ENCODE data around the gene MGMT. TPM values are rescaled to one million over a fixed set of nuclear protein-coding genes. Genes with fewer than 3 reads are reported as not detected.

Gene MGMT
- total and polyA plus RNA-seq, 4 donors = 28.2 to 79.1 (median 46.0) TPM

- WGBS = 94% methylated on average over 13 of the region's 13 CpGs
- Histone ChIP-seq H3K27me3 (ENCODE audit: control insufficient read depth in 4 of 4, insufficient read depth in 4 of 4, low read length in 3 of 4) (no peaks in the 10 kb centered on the region), H3K4me1 (ENCODE audit: control insufficient read depth in 4 of 4, insufficient read depth in 4 of 4, low read length in 3 of 4) (no peaks in the 10 kb centered on the region), H3K9me3 (ENCODE audit: control insufficient read depth in 4 of 4, low read length in 3 of 4) (no peaks in the 10 kb centered on the region), H3K27ac (ENCODE audit: low read depth in 1 of 2, low read length in 2 of 2) (no peak overlapping the region), H3K4me3 (ENCODE audit: low read depth in 1 of 3, low read length in 3 of 3) (no peak overlapping the region), H3K36me3 (ENCODE audit: control insufficient read depth in 4 of 4, insufficient read depth in 3 of 4, low read depth in 1 of 4, low read length in 3 of 4) (no peaks in the 10 kb centered on the region), H3K9ac (ENCODE audit: low read depth in 1 of 2, low read length in 2 of 2) (no peak overlapping the region)
- DNase-seq (ENCODE audit: low spot score) = no peak
- no peak for TF ChIP-seq RXRA (IDR thresholded peaks at IDR 0.05)
- TF ChIP-seq FOXA2 (IDR thresholded peaks at IDR 0.05) = no peak
- no peak for TF ChIP-seq YY1 (IDR thresholded peaks at IDR 0.05)
- no peak for TF ChIP-seq EGR1 (IDR thresholded peaks at IDR 0.05; ENCODE audit: low read depth in 2 of 2)
- TF ChIP-seq HNF4A (conservative IDR thresholded peaks at IDR 0.05) = no peak
- TF ChIP-seq GABPA (IDR thresholded peaks at IDR 0.05 in 1 of 2, conservative IDR thresholded peaks at IDR 0.05 in 1 of 2) = no peak
- TF ChIP-seq, protein P1, sequence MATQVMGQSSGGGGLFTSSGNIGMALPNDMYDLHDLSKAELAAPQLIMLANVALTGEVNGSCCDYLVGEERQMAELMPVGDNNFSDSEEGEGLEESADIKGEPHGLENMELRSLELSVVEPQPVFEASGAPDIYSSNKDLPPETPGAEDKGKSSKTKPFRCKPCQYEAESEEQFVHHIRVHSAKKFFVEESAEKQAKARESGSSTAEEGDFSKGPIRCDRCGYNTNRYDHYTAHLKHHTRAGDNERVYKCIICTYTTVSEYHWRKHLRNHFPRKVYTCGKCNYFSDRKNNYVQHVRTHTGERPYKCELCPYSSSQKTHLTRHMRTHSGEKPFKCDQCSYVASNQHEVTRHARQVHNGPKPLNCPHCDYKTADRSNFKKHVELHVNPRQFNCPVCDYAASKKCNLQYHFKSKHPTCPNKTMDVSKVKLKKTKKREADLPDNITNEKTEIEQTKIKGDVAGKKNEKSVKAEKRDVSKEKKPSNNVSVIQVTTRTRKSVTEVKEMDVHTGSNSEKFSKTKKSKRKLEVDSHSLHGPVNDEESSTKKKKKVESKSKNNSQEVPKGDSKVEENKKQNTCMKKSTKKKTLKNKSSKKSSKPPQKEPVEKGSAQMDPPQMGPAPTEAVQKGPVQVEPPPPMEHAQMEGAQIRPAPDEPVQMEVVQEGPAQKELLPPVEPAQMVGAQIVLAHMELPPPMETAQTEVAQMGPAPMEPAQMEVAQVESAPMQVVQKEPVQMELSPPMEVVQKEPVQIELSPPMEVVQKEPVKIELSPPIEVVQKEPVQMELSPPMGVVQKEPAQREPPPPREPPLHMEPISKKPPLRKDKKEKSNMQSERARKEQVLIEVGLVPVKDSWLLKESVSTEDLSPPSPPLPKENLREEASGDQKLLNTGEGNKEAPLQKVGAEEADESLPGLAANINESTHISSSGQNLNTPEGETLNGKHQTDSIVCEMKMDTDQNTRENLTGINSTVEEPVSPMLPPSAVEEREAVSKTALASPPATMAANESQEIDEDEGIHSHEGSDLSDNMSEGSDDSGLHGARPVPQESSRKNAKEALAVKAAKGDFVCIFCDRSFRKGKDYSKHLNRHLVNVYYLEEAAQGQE (IDR thresholded peaks at IDR 0.05) = no peak
- TF ChIP-seq NR2F2 (IDR thresholded peaks at IDR 0.05) = no peak
- TF ChIP-seq, protein P2, sequence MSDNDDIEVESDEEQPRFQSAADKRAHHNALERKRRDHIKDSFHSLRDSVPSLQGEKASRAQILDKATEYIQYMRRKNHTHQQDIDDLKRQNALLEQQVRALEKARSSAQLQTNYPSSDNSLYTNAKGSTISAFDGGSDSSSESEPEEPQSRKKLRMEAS (IDR thresholded peaks at IDR 0.05) = no peak
- no peak for TF ChIP-seq HNF4G (IDR thresholded peaks at IDR 0.05)
- TF ChIP-seq TAF1 (conservative IDR thresholded peaks at IDR 0.05) = no peak
- TF ChIP-seq ATF3 (IDR thresholded peaks at IDR 0.05) = no peak
- no peak for TF ChIP-seq SP1 (IDR thresholded peaks at IDR 0.05)
- no peak for TF ChIP-seq ZBTB33 (IDR thresholded peaks at IDR 0.05)
- TF ChIP-seq CTCF (IDR thresholded peaks at IDR 0.05; ENCODE audit: low read depth, low read length, missing input control) = no peak
These were observed 113.0 kb downstream of the MGMT start for GRCh38 chr10:129580010-129580409.

- Histone ChIP-seq H3K4me1 (ENCODE audit: control insufficient read depth in 4 of 4, insufficient read depth in 4 of 4, low read length in 3 of 4) (no peaks in the 10 kb centered on the region), H3K27ac (ENCODE audit: low read depth in 1 of 2, low read length in 2 of 2) (no peak overlapping the region), H3K9ac (ENCODE audit: low read depth in 1 of 2, low read length in 2 of 2) (no peak overlapping the region), H3K36me3 (ENCODE audit: control insufficient read depth in 4 of 4, insufficient read depth in 3 of 4, low read depth in 1 of 4, low read length in 3 of 4) (peaks cover 0 to 5% (median 0%) of the 10 kb centered on the region in 4 donors), H3K9me3 (ENCODE audit: control insufficient read depth in 4 of 4, low read length in 3 of 4) (peaks cover 0 to 2% (median 0%) of the 10 kb centered on the region in 4 donors), H3K4me3 (ENCODE audit: low read depth in 1 of 3, low read length in 3 of 3) (no peak overlapping the region), H3K27me3 (ENCODE audit: control insufficient read depth in 4 of 4, insufficient read depth in 4 of 4, low read length in 3 of 4) (no peaks in the 10 kb centered on the region)
- DNase-seq (ENCODE audit: low spot score) = no peak
- 92% methylated on average over 9 of the region's 9 CpGs for WGBS
- TF ChIP-seq EGR1 (IDR thresholded peaks at IDR 0.05; ENCODE audit: low read depth in 2 of 2) (no peak), HNF4G (IDR thresholded peaks at IDR 0.05) (no peak), JUND (IDR thresholded peaks at IDR 0.05) (no peak), CTCF (IDR thresholded peaks at IDR 0.05; ENCODE audit: low read depth, low read length, missing input control) (no peak), HNF4A (conservative IDR thresholded peaks at IDR 0.05) (no peak), ATF3 (IDR thresholded peaks at IDR 0.05) (no peak), TAF1 (conservative IDR thresholded peaks at IDR 0.05) (no peak), YY1 (IDR thresholded peaks at IDR 0.05) (no peak), RXRA (IDR thresholded peaks at IDR 0.05) (no peak), SP1 (IDR thresholded peaks at IDR 0.05) (no peak)
- TF ChIP-seq, protein P1 (IDR thresholded peaks at IDR 0.05) = no peak
- TF ChIP-seq, protein P2 (IDR thresholded peaks at IDR 0.05) = no peak
These were observed 113.9 kb downstream of the MGMT start for GRCh38 chr10:129580901-129581300.

Data from liver (tissue), 9 donors.